OCI-LY1 (cell line): Measurements from ENCODE around the gene IRF2BP2.

Source experiments
- H2AFZ ChIP-seq: fragments of 200-600 bp; sonication (generic), shearing (Covaris generic); 2 replicates; pipeline ENCODE4 v1.6.0; 2014; ENCODE audit warnings: antibody characterized with exemption, mild to moderate bottlenecking, low read length
- H3F3A ChIP-seq: fragments of 200-600 bp; sonication (generic), shearing (Covaris generic); 2 replicates; pipeline ENCODE4 v1.6.0; 2014; ENCODE audit warnings: mild to moderate bottlenecking, antibody characterized with exemption, low read length, moderate library complexity; ENCODE audit not compliant: insufficient read depth
- H3K27ac ChIP-seq: fragments of 200-600 bp; sonication (generic); 2 replicates; pipeline ENCODE4 v1.5.1; 2014; ENCODE audit warnings: low read length, mixed run types, mild to moderate bottlenecking, low read depth; ENCODE audit not compliant: poor library complexity, severe bottlenecking
- H3K27me3 ChIP-seq: fragments of 200-600 bp; sonication (generic); 2 replicates; pipeline ENCODE4 v1.6.0; 2014; ENCODE audit warnings: antibody characterized with exemption, mild to moderate bottlenecking, low read length, moderate library complexity; ENCODE audit not compliant: insufficient read depth
- H3K36me3 ChIP-seq: fragments of 200-600 bp; sonication (generic); 2 replicates; pipeline ENCODE4 v1.6.1; 2014; ENCODE audit warnings: mild to moderate bottlenecking, antibody characterized with exemption, low read length, moderate library complexity, mixed read lengths; ENCODE audit not compliant: insufficient read depth
- H3K4me1 ChIP-seq: fragments of 200-600 bp; sonication (generic); 2 replicates; pipeline ENCODE4 v1.5.1; 2014; ENCODE audit warnings: mild to moderate bottlenecking, low read length, moderate library complexity; ENCODE audit not compliant: insufficient read depth, severe bottlenecking
- H3K4me2 ChIP-seq: fragments of 200-600 bp; sonication (generic), shearing (Covaris generic); 2 replicates; pipeline ENCODE4 v1.6.1; 2014; ENCODE audit warnings: low read length
- H3K4me3 ChIP-seq: fragments of 200-600 bp; sonication (generic); 2 replicates; pipeline ENCODE4 v1.5.1; 2014; ENCODE audit warnings: low read length, low read depth, mild to moderate bottlenecking, mixed read lengths; ENCODE audit not compliant: poor library complexity, severe bottlenecking
- H3K79me2 ChIP-seq: fragments of 200-600 bp; shearing (Covaris generic); 2 replicates; pipeline ENCODE4 v1.6.1; 2016; ENCODE audit warnings: mixed run types, low read length, mixed read lengths; ENCODE audit not compliant: insufficient read depth
- H3K9ac ChIP-seq: fragments of 200-600 bp; sonication (generic), shearing (Covaris generic); 2 replicates; pipeline ENCODE4 v1.6.1; 2014; ENCODE audit warnings: mild to moderate bottlenecking, low read length, mixed read lengths
- H3K9me2 ChIP-seq: fragments of 200-600 bp; sonication (generic), shearing (Covaris generic); 2 replicates; pipeline ENCODE4 v1.6.1; 2014; ENCODE audit warnings: low read depth, mild to moderate bottlenecking, low read length, mixed read lengths
- H3K9me3 ChIP-seq: fragments of 200-600 bp; shearing (Covaris generic); 2 replicates; pipeline ENCODE4 v1.6.1; 2014; ENCODE audit warnings: low read length, mixed read lengths
- H4K20me1 ChIP-seq: fragments of 200-600 bp; sonication (generic), shearing (Covaris generic); 2 replicates; pipeline ENCODE4 v1.6.0; 2016; ENCODE audit warnings: mild to moderate bottlenecking, low read length; ENCODE audit not compliant: insufficient read depth
- EZH2 ChIP-seq: fragments of 200-600 bp; sonication (generic), shearing (Covaris generic); IDR thresholded peaks from 2 replicates; pipeline ENCODE4 v1.8.0; 2017; ENCODE audit warnings: borderline replicate concordance, mixed run types, mild to moderate bottlenecking, antibody characterized with exemption, low read length, moderate library complexity, mixed read lengths
- TF ChIP-seq, protein P1 (sequence below): fragments of 200-600 bp; sonication (generic), shearing (Covaris generic); IDR thresholded peaks from 2 replicates; pipeline ENCODE4 v1.5.1; 2017; ENCODE audit warnings: mild to moderate bottlenecking, antibody characterized with exemption, low read length, moderate library complexity, mixed read lengths

Gene IRF2BP2

DNA sequence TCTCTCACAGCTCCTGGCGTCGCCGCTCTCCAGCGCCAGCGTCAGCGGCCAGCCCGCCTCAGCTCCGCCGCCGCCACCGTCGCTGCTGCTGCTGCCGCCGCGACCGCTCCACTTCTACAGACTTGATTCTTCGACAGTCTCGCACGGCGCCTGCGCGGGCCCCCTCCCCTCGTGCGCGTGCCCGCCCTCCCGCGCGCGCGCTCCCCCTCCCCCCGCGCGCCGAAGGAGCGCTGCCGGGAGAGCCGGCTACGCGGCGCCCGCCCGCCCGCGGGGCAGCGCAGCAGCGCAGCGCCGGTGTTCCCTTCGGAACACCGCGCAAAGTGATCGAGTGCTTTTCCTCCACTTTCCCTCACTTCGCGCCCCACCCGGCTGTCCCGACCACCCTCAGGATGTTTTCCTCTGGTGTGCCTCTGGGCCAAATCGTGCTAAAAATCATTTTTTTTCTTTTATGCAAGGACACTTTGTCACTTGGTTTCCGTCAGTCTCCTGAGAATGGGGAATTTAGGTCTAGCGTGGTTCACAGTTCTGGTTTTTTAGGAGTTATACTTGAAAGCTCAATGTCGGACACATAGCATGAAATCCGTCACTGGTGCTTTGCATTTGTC, at the start of gene IRF2BP2:
Gene IRF2BP2, minus strand, starts transcription at position 118 of the 605 bp plus-strand sequence. CDS start 684 bp downstream, outside the sequence.
- H3F3A ChIP-seq = no peaks in the 10 kb centered on the region
- no peak for TF ChIP-seq EZH2
- TF ChIP-seq, protein P1, sequence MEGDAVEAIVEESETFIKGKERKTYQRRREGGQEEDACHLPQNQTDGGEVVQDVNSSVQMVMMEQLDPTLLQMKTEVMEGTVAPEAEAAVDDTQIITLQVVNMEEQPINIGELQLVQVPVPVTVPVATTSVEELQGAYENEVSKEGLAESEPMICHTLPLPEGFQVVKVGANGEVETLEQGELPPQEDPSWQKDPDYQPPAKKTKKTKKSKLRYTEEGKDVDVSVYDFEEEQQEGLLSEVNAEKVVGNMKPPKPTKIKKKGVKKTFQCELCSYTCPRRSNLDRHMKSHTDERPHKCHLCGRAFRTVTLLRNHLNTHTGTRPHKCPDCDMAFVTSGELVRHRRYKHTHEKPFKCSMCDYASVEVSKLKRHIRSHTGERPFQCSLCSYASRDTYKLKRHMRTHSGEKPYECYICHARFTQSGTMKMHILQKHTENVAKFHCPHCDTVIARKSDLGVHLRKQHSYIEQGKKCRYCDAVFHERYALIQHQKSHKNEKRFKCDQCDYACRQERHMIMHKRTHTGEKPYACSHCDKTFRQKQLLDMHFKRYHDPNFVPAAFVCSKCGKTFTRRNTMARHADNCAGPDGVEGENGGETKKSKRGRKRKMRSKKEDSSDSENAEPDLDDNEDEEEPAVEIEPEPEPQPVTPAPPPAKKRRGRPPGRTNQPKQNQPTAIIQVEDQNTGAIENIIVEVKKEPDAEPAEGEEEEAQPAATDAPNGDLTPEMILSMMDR = no peak

DNA sequence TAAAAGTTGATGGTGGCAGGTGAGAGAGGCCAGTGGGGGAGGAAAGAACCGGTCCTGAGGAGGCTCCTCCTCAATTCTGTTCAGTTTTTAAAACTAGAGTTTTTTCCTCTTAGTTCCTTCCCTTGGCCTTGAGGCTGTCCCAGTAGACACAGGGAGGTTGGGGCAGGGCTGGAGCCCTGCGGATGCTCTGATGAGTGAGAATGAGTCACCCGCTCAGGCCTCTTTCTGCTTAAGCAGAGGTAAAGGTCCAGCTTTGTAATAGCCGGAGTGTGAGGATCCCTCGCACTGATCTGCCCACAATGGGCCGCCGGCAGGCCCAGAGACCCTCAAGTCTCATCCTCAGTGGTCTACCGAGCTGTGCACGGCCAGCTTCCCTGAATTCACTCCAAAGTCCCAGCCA, 49.6 kb upstream of the IRF2BP2 start:
- Histone ChIP-seq H3K9me2 (no peaks in the 10 kb centered on the region), H2AFZ (no peak overlapping the region), H3K36me3 (no peaks in the 10 kb centered on the region), H3K4me1 (no peaks in the 10 kb centered on the region), H3K79me2 (no peaks in the 10 kb centered on the region), H4K20me1 (no peaks in the 10 kb centered on the region), H3K9me3 (no peaks in the 10 kb centered on the region), H3K9ac (no peak overlapping the region), H3K27me3 (no peaks in the 10 kb centered on the region), H3K4me3 (no peak overlapping the region), H3K4me2 (no peak overlapping the region), H3K27ac (no peak overlapping the region), H3F3A (no peaks in the 10 kb centered on the region)
- TF ChIP-seq EZH2 = no peak
- TF ChIP-seq, protein P1 = no peak

More for the DNA sequence above, at the start of gene IRF2BP2:
- Histone ChIP-seq H4K20me1 (no peaks in the 10 kb centered on the region), H3K4me3 (peak within 1 kb of the TSS; percentile 74), H3K9me3 (no peaks in the 10 kb centered on the region), H3K27me3 (no peaks in the 10 kb centered on the region), H3K36me3 (peaks cover 25% of the 10 kb centered on the region), H3K4me1 (peaks cover 66% of the 10 kb centered on the region), H3K9me2 (no peaks in the 10 kb centered on the region), H2AFZ (no peak within 1 kb of the TSS), H3K79me2 (peaks cover 25% of the 10 kb centered on the region), H3K4me2 (peak within 1 kb of the TSS; percentile 90), H3K9ac (peak within 1 kb of the TSS; percentile 89), H3K27ac (peak within 1 kb of the TSS; percentile 92)

- Histone ChIP-seq H3K27ac (no peak overlapping the region), H4K20me1 (no peaks in the 10 kb centered on the region), H3K4me2 (no peak overlapping the region), H3K9me3 (peaks cover 5% of the 10 kb centered on the region; the same call in 1 of the 2 replicates), H3K79me2 (no peaks in the 10 kb centered on the region), H3K27me3 (no peaks in the 10 kb centered on the region), H3K4me3 (no peak overlapping the region), H2AFZ (no peak overlapping the region), H3K9me2 (no peaks in the 10 kb centered on the region), H3K9ac (no peak overlapping the region), H3K36me3 (no peaks in the 10 kb centered on the region), H3F3A (no peaks in the 10 kb centered on the region), H3K4me1 (no peaks in the 10 kb centered on the region)
- TF ChIP-seq, protein P1 = no peak
- TF ChIP-seq EZH2 = no peak
Measured at GRCh38 chr1:234658138-234658537, 48.2 kb upstream of the IRF2BP2 start.
